Testis (tissue), 3 donors: ENCODE measurements around the gene FAHD2A. TPM values are rescaled to one million over a fixed set of nuclear protein-coding genes. Genes with fewer than 3 reads are reported as not detected.
"Not testable (repeated sequence)": the region's sequence is repeated elsewhere in the genome, so short reads cannot be mapped to it uniquely, and the experiment has no call there.

Experiments used
- DNase-seq: peaks from one replicate; pipeline ENCODE4 v3.0.0-alpha.2; 2019
- H3K27ac ChIP-seq, 2 donors: fragments of 200-600 bp; sonication (generic); one replicate each; pipeline ENCODE4 v1.5.1; 2019
- H3K27me3 ChIP-seq: fragments of 200-600 bp; sonication (generic); one replicate; pipeline ENCODE4 v1.5.1; 2019
- H3K36me3 ChIP-seq: fragments of 200-600 bp; sonication (generic); one replicate; pipeline ENCODE4 v1.5.1; 2017; ENCODE audit warnings: low read depth; ENCODE audit errors: missing control alignments
- H3K4me1 ChIP-seq: fragments of 200-600 bp; sonication (generic); one replicate; pipeline ENCODE4 v1.5.1; 2019
- H3K4me3 ChIP-seq, 2 donors: fragments of 200-600 bp; sonication (generic); one replicate each; pipeline ENCODE4 v1.5.1; 2017 to 2019
- H3K9me3 ChIP-seq: fragments of 200-600 bp; sonication (generic); one replicate; pipeline ENCODE4 v1.5.1; 2017
- CTCF ChIP-seq, 3 experiments: fragments of 450-650 bp in 2 of 3; fragments of 200-600 bp in 1 of 3; sonication (generic) in 1 of 3; IDR thresholded peaks; one replicate each; pipeline ENCODE4 v1.5.1; 2016 to 2019; ENCODE audit warnings: antibody characterized with exemption in 3 of 3, mild to moderate bottlenecking in 2 of 3, moderate library complexity in 1 of 3
- POLR2A ChIP-seq: fragments of 450-650 bp; IDR thresholded peaks from one replicate; pipeline ENCODE4 v1.6.1; 2017; ENCODE audit warnings: antibody characterized with exemption, mild to moderate bottlenecking, moderate library complexity
- WGBS, 2 donors: methylation state at CpG; one replicate each; pipeline ENCODE4 v1.1.5; 2018; 5-methylcytosine and 5-hydroxymethylcytosine counted together
- intact Hi-C: fragments of 100-400 bp; cut with DNase I; formaldehyde crosslinking; loops from one replicate; pipeline ENCODE4 v1.15.1; 2023; ENCODE audit warnings: low total_unique reads
- polyA plus RNA-seq: library from polyadenylated mRNA; stranded (reverse); fragments of 350-450 nt; fragmentation: Illumina TruSeq; extraction: RNeasy Lipid Tissue Mini Kit (QIAGEN cat#74804); gene quantifications from one replicate; pipeline ENCODE4 v1.2.3, GENCODE V29; 2014; ENCODE audit warnings: low read depth, low replicate concordance; ENCODE audit not compliant: insufficient read depth
- total RNA-seq, 2 donors: library from RNA; depleted of rRNA; stranded (reverse); fragments of >200 nt; gene quantifications; one replicate each; pipeline ENCODE4 v1.2.3, GENCODE V29; 2016

FAHD2A gene
- total and polyA plus RNA-seq, 3 donors from 2014 or later: 48.5 to 73.8 (median 48.9) TPM

- Histone ChIP-seq H3K4me3 (no peak overlapping the region), H3K4me1 (peaks cover 15% of the 10 kb centered on the region), H3K36me3 (no peaks in the 10 kb centered on the region), H3K27ac (no peak overlapping the region), H3K27me3 (no peaks in the 10 kb centered on the region), H3K9me3 (no peaks in the 10 kb centered on the region)
- intact Hi-C loops: no loop called here
- 81 to 94% methylated on average over 6 to 8 of the region's 8 CpGs for WGBS, 2 donors
- no peak for DNase-seq
- no peak for TF ChIP-seq CTCF (IDR thresholded peaks at IDR 0.05)
- TF ChIP-seq POLR2A: no peak
Measured at GRCh38 chr2:95354925-95355324, 47.6 kb upstream of the FAHD2A start.

DNA sequence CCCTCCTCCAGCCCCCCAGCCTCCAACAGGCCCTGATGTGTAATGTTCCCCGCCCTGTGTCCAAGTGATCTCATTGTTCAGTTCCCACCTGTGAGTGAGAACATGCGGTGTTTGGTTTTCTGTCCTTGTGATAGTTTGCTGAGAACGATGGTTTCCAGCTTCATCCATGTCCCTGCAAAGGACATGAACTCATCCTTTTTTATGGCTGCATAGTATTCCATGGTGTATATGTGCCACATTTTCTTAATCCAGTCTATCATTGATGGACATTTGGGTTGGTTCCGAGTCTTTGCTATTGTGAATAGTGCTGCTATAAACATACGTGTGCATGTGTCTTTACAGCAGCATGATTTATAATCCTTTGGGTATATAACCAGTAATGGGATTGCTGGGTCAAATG, 47.0 kb upstream of the FAHD2A start:
- intact Hi-C loops, H3K9me3 ChIP-seq, H3K36me3 ChIP-seq, H3K4me3 ChIP-seq, H3K27ac ChIP-seq, DNase-seq, H3K27me3 ChIP-seq: not testable (repeated sequence)
- 92 to 95% methylated on average over 5 of the region's 5 CpGs for WGBS, 2 donors
- H3K4me1 ChIP-seq: peaks cover 11% of the 10 kb centered on the region

- H3K27ac ChIP-seq: no peak overlapping the region
- H3K4me1 ChIP-seq: peaks cover 16% of the 10 kb centered on the region
- no peak for DNase-seq
- no peaks in the 10 kb centered on the region for H3K27me3 ChIP-seq
- WGBS, 2 donors: 83 to 89% methylated on average over 2 to 11 of the region's 12 CpGs
- no peak for TF ChIP-seq CTCF (IDR thresholded peaks at IDR 0.05)
- no peak for TF ChIP-seq POLR2A
- no peaks in the 10 kb centered on the region for H3K36me3 ChIP-seq
- intact Hi-C loops: no loop called here
- no peaks in the 10 kb centered on the region for H3K9me3 ChIP-seq
- H3K4me3 ChIP-seq: no peak overlapping the region
Measured at GRCh38 chr2:95356821-95357700, 45.4 kb upstream of the FAHD2A start.

DNA sequence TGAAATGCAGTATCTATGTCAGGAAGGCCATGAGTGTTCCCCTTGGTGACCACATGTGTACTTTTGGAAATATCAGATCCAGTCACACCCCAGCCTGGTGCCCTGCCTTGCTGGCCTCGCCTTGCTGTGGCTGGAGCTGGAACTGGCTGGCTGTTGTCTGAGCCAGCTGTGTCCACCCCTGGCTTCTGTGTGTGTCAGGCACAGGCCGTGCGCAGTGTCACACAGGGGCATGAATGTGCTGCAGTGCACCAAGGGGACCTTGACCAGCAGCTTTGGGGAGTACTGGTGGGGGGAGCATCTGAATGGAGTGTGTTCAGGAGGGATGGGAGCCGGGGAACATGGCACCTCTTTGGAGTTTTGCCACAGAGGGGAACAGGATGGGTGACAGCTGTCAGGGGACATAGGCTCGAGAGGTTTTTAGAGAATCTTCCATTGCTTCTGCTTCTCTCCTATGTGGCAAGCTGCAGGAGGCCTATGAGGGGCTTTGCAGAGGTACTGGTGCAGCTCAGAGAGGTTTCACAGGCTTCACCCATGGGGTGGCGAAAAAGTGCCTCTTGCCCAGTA, 44.7 kb upstream of the FAHD2A start:
- H3K9me3 ChIP-seq: no peaks in the 10 kb centered on the region
- no peaks in the 10 kb centered on the region for H3K27me3 ChIP-seq
- no peak overlapping the region for H3K27ac ChIP-seq
- DNase-seq: no peak
- intact Hi-C loops: no loop called here
- H3K4me1 ChIP-seq: peaks cover 11% of the 10 kb centered on the region
- H3K4me3 ChIP-seq: no peak overlapping the region
- WGBS, 2 donors: 94 to 95% methylated on average over 5 to 6 of the region's 6 CpGs
- TF ChIP-seq CTCF (IDR thresholded peaks at IDR 0.05) (no peak), POLR2A (no peak)
- no peaks in the 10 kb centered on the region for H3K36me3 ChIP-seq

- Histone ChIP-seq H3K4me1 (peaks cover 11% of the 10 kb centered on the region), H3K9me3 (no peaks in the 10 kb centered on the region), H3K36me3 (no peaks in the 10 kb centered on the region), H3K27me3 (no peaks in the 10 kb centered on the region), H3K27ac (no peak overlapping the region), H3K4me3 (no peak overlapping the region)
- 61 to 78% methylated on average over 3 of the region's 3 CpGs for WGBS, 2 donors
- no peak for DNase-seq
- intact Hi-C loops: no loop called here
- TF ChIP-seq POLR2A (no peak), CTCF (IDR thresholded peaks at IDR 0.05) (no peak)
Measured at GRCh38 chr2:95359031-95359430, 43.5 kb upstream of the FAHD2A start.
